GM10248 (cell line): Measurements from ENCODE around the gene ATP5PF.
"Not testable (repeated sequence)": the region's sequence is repeated elsewhere in the genome, so short reads cannot be mapped to it uniquely, and the experiment has no call there.

Experiments
- CTCF ChIA-PET: fragments of 300-600 bp; sonication (Branson Sonifier 250); formaldehyde crosslinking; extraction: SDS; loops from one replicate; lab custom pipeline; 2021; ENCODE audit warnings: antibody characterized with exemption; lab: Yijun Ruan, JAX
- POLR2A ChIA-PET: fragments of 350-650 bp; sonication (Branson Sonifier 250); formaldehyde crosslinking; extraction: SDS; loops from one replicate; lab custom pipeline; 2020; ENCODE audit warnings: antibody characterized with exemption; lab: Yijun Ruan, JAX
- DNase-seq: peaks from one replicate; pipeline ENCODE4 v3.0.0; 2012; ENCODE audit errors: extremely low spot score
- TF ChIP-seq, protein P1 (sequence below): IDR thresholded peaks from 2 replicates; pipeline ENCODE4 v1.5.1; 2012; ENCODE audit warnings: mild to moderate bottlenecking, low read depth; ENCODE audit errors: extremely low read depth, missing control alignments, control extremely low read depth

The ATP5PF gene, protein sequence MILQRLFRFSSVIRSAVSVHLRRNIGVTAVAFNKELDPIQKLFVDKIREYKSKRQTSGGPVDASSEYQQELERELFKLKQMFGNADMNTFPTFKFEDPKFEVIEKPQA

DNA sequence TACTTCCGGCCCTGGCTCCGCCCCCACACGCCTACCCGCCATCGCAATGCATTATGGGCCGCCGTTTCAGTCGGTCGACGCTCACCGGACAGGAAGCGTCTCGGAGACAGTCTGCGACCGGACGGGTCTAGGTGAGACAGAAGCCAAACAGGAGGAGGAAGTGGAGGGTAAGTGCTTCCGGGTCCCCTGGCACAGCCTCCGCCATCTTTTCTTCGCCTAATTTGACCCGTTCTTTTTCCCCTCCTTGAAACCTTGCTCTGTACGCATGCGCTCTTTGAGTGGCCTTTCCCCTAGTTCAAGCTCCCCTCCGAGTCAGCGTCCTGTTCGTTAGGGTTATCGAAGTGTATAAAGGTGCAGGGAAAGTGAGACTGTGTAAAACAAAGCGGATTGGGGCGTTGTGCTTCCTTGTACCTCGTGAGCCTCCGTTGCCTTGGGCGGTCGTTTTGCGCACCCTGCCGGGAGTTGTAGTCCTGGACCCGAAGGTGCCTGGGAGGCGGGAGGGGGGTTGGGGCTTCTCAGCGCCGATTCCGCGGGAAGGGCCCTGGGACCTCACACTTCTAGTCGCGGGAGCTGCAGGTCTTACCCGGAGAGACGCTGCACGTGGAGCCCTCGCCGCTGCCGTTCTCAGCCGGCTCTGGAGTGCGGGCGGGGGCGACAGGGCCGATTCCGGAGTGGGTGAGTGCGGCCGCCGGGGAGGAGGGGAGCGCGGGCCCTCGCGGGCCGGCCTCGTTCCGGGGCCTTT is at the start of gene ATP5PF, which contains the start of gene GABPA:
Gene ATP5PF (minus strand): TSS at position 1 of the 742 bp plus-strand sequence. CDS start 5,110 bp downstream, outside the sequence.
Gene GABPA (plus strand): TSS at position 69 of the 742 bp plus-strand sequence. CDS start 6,627 bp downstream, outside the sequence.
- CTCF ChIA-PET: interaction anchor here (0.7 to 1.7 kb wide), 8 partner anchors 10 to 434 kb away, joined by 3 to 8 read pairs (median 3); no protein-coding TSS in a partner anchor
- POLR2A ChIA-PET: interaction anchor here (1.1 kb wide), 1 partner anchor 96 kb away, joined by 3 read pairs; no protein-coding TSS in a partner anchor
- TF ChIP-seq, protein P1, sequence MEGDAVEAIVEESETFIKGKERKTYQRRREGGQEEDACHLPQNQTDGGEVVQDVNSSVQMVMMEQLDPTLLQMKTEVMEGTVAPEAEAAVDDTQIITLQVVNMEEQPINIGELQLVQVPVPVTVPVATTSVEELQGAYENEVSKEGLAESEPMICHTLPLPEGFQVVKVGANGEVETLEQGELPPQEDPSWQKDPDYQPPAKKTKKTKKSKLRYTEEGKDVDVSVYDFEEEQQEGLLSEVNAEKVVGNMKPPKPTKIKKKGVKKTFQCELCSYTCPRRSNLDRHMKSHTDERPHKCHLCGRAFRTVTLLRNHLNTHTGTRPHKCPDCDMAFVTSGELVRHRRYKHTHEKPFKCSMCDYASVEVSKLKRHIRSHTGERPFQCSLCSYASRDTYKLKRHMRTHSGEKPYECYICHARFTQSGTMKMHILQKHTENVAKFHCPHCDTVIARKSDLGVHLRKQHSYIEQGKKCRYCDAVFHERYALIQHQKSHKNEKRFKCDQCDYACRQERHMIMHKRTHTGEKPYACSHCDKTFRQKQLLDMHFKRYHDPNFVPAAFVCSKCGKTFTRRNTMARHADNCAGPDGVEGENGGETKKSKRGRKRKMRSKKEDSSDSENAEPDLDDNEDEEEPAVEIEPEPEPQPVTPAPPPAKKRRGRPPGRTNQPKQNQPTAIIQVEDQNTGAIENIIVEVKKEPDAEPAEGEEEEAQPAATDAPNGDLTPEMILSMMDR: no peak
- DNase-seq: peak; percentile 93

DNA sequence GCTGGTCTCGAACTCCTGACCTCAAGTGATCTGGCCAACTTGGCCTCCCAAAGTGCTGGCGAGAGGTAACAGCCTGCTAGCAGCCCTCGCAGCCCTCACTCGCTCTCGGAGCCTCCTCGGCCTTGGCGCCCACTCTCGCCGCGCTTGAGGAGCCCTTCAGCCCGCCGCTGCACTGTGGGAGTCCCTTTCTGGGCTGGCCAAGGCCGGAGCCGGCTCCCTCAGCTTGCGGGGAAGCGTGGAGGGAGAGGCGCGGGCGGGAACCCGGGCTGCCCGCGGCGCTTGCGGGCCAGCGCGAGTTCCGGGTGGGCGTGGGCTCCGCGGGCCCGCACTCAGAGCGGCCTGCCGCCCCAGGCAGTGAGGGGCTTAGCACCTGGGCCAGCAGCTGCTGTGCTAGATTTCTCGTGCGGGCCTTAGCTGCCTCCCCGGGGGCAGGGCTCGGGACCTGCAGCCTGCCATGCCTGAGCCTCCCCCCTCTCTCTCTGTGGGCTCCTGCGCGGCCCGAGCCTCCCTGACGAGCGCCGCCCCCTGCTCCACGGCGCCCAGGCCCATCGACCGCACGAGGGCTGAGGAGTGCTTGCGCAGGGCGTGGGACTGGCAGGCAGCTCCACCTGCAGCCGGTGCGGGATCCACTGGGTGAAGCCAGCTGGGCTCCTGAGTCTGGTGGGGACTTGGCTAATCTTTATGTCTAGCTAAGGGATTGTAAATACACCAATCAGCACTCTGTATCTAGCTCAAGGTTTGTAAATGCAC is 43.6 kb upstream of the ATP5PF start:
- POLR2A ChIA-PET, DNase-seq: not testable (repeated sequence)
- CTCF ChIA-PET: interaction anchor here (0.7 to 4.3 kb wide), 3 partner anchors 10 to 171 kb away, joined by 3 to 26 read pairs (median 3); no protein-coding TSS in a partner anchor

DNA sequence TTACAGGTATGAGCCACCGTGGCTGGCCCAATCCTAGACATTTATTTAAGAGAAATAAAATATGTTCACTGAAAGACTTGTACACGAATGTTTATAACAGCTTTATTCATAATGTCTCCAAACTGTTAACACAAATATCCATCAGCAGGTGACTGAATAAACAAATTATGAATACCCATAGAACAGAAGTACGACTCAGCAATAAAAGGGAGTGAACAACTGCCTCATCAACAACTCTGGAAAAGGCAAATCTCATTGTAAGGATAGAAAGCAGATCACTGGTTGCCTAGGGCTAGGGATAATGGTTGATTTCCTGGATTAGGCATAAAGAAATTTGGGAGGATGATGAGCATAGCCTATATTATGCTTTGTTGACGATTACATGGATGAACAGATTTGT is 41.7 kb upstream of the ATP5PF start:
- DNase-seq: no peak
- ChIA-PET CTCF (interaction anchor here (4.3 kb wide), 1 partner anchor 24 kb away, joined by 26 read pairs; no protein-coding TSS in a partner anchor), POLR2A (no interaction called here)
- TF ChIP-seq, protein P1: no peak

DNA sequence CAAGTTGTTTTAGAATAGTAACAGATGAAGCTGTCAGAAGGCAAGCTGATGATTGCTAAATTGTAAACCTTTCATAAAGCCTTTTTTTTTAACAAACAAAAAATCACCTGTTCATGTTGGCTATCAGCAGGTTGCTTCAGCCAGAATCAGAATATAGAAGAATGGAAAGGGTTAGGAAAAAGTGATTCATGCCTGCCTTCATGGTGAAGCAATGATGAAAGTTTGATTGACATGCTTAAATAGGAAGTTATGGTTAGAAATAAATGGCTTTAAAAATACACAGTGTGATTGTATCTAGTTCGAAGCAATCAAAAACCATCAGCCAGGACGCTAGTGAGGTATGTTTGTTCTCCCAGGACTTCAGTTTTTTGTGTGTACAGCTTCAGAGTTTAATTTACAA is 38.0 kb upstream of the ATP5PF start:
- no peak for DNase-seq
- POLR2A ChIA-PET: no interaction called here

DNA sequence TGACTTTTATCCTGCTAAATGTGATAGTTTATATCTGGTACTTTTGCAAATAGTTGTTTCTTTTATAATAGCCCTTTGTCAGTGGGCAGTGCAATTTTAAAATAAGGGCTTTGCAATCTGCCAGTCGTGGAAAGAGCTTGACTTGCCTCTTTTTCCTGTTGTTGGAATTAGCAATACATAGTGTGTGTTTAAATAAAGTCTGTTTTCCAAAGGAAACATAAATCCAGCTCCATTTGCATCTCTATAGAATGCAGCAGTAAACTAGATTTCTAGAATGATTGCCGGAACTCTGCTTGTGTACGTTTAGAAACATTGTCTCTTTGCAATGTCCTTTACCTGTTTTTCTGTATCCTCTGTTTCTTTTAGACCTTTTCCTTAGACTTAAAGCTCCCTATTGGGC is 33.2 kb upstream of the ATP5PF start:
- TF ChIP-seq, protein P1: no peak
- ChIA-PET POLR2A (no interaction called here), CTCF (interaction anchor here (1.0 to 3.6 kb wide), 6 partner anchors 11 to 160 kb away, joined by 3 to 15 read pairs (median 4); no protein-coding TSS in a partner anchor)
- DNase-seq: no peak

More for the DNA sequence above, 38.0 kb upstream of the ATP5PF start:
- CTCF ChIA-PET: interaction anchor here (0.9 to 1.2 kb wide), 2 partner anchors 10 to 33 kb away, joined by 3 read pairs; no protein-coding TSS in a partner anchor
- TF ChIP-seq, protein P1: no peak

DNA sequence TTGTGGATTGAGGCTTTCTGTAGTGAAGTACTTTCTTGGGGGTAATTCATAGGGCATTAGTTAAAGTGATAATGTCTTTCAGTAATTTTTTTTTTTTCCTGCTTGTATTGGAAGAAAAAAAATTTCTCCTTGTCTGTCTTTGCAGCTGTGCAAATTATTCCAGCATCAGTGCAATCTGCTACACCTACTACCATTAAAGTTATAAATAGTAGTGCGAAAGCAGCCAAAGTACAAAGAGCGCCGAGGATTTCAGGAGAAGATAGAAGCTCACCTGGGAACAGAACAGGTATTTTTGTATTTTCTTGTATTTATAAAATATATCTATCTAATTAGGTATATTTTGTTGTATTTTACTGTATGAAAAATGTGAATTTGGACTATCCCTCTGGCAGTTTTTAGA is 29.4 kb upstream of the ATP5PF start:
- TF ChIP-seq, protein P1: no peak
- DNase-seq: no peak
- POLR2A ChIA-PET: no interaction called here
- CTCF ChIA-PET: interaction anchor here (1.1 to 2.5 kb wide), 3 partner anchors 11 to 37 kb away, joined by 4 to 8 read pairs (median 6); no protein-coding TSS in a partner anchor
